NCI-H2171 (cell line): ENCODE data around the gene SLC13A3.
A peak's percentile ranks its signal among the peaks of the same experiment; 100 is the strongest.

Source experiments
- DNase-seq: peaks from one replicate; lab custom pipeline; 2025; lab: John Stamatoyannopoulos, UW

The SLC13A3 gene

GRCh38 chr20:46651091-46651962 is at the start of gene SLC13A3:
TSS of gene SLC13A3 (minus strand) at chr20:46651459. CDS start at chr20:46651421, 38 bp downstream.
- no peak for DNase-seq

- no peak for DNase-seq
Observed at GRCh38 chr20:46701057-46701456, 49.8 kb upstream of the SLC13A3 start.

- no peak for DNase-seq
Observed at GRCh38 chr20:46700481-46700880, 49.2 kb upstream of the SLC13A3 start.

GRCh38 chr20:46699651-46700359 is 48.5 kb upstream of the SLC13A3 start:
- no peak for DNase-seq

- no peak for DNase-seq
Observed at GRCh38 chr20:46698788-46699187, 47.5 kb upstream of the SLC13A3 start.

GRCh38 chr20:46696791-46697279 is 45.6 kb upstream of the SLC13A3 start:
- no peak for DNase-seq

- no peak for DNase-seq
Observed at GRCh38 chr20:46695892-46696291, 44.6 kb upstream of the SLC13A3 start.

- DNase-seq = no peak
Observed at GRCh38 chr20:46694484-46694883, 43.2 kb upstream of the SLC13A3 start.

- no peak for DNase-seq
Observed at GRCh38 chr20:46691196-46691595, 39.9 kb upstream of the SLC13A3 start.

- DNase-seq = no peak
Observed at GRCh38 chr20:46690219-46691106, 39.2 kb upstream of the SLC13A3 start.

- DNase-seq = no peak
Observed at GRCh38 chr20:46689754-46690085, 38.5 kb upstream of the SLC13A3 start.

- DNase-seq = peak; percentile 99
Observed at GRCh38 chr20:46689082-46689753, 38.0 kb upstream of the SLC13A3 start, which contains the start of gene TP53RK. TSS of gene TP53RK (minus strand) at chr20:46689444. CDS start at chr20:46689414, 30 bp downstream.

- no peak for DNase-seq
Observed at GRCh38 chr20:46688151-46689081, 37.2 kb upstream of the SLC13A3 start.

- DNase-seq = no peak
Observed at GRCh38 chr20:46683939-46684750, 32.9 kb upstream of the SLC13A3 start.

GRCh38 chr20:46683668-46683938 is 32.3 kb upstream of the SLC13A3 start:
- DNase-seq = no peak

- DNase-seq = no peak
Observed at GRCh38 chr20:46683011-46683667, 31.9 kb upstream of the SLC13A3 start.

GRCh38 chr20:46682063-46682821 is 31.0 kb upstream of the SLC13A3 start:
- DNase-seq = no peak
